ENCODE results near the gene TNK1. TPM values are rescaled to one million over a fixed set of nuclear protein-coding genes. Genes with fewer than 3 reads are reported as not detected.

The TNK1 gene
- total and polyA plus RNA-seq, 10 donors: 4.2 to 16.2 (median 6.6) TPM

DNA sequence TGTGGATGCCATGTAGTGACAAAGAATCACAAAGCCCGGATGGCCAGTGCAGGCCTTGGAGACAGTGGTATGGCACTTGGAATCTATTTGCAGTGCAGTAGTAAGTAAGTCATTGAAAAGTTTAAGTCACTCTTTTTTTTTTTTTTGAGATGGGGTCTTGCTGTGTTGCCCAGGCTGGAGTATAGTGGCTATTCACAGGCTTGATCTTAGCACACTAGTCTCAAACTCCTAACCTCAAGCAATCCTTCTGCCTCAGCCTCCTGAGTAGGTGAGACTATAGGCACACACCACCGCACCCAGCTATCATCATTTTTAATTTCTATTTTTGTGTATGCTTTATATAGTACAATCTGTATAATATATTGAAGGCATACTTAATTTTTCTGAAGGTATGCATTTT, 17.7 kb downstream of the TNK1 start:
- peaks cover 9 to 37% (median 30%) of the 10 kb centered on the region in 6 donors for H3K4me1 ChIP-seq
- 84 to 96% (median 90%) methylated on average over 2 of the region's 2 CpGs for WGBS, 5 donors
- H3K27me3 ChIP-seq (replicated peaks in 1 of 7): no peaks in the 10 kb centered on the region
- TF ChIP-seq, protein P1, sequence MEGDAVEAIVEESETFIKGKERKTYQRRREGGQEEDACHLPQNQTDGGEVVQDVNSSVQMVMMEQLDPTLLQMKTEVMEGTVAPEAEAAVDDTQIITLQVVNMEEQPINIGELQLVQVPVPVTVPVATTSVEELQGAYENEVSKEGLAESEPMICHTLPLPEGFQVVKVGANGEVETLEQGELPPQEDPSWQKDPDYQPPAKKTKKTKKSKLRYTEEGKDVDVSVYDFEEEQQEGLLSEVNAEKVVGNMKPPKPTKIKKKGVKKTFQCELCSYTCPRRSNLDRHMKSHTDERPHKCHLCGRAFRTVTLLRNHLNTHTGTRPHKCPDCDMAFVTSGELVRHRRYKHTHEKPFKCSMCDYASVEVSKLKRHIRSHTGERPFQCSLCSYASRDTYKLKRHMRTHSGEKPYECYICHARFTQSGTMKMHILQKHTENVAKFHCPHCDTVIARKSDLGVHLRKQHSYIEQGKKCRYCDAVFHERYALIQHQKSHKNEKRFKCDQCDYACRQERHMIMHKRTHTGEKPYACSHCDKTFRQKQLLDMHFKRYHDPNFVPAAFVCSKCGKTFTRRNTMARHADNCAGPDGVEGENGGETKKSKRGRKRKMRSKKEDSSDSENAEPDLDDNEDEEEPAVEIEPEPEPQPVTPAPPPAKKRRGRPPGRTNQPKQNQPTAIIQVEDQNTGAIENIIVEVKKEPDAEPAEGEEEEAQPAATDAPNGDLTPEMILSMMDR (IDR thresholded peaks at IDR 0.05 in 8 of 11, conservative IDR thresholded peaks at IDR 0.05 in 3 of 11): no peak
- no peak for TF ChIP-seq POLR2AphosphoS5 (IDR thresholded peaks at IDR 0.05)
- TF ChIP-seq POLR2A (IDR thresholded peaks at IDR 0.05): no peak
- no peak overlapping the region for H3K4me3 ChIP-seq
- H3K36me3 ChIP-seq: no peaks in the 10 kb centered on the region
- DNase-seq: no peak
- intact Hi-C loops (cut with DNase I; ENCODE audit: low total_unique reads): no loop called here
- no peak overlapping the region for H3K27ac ChIP-seq
- H3K9me3 ChIP-seq: no peaks in the 10 kb centered on the region

DNA sequence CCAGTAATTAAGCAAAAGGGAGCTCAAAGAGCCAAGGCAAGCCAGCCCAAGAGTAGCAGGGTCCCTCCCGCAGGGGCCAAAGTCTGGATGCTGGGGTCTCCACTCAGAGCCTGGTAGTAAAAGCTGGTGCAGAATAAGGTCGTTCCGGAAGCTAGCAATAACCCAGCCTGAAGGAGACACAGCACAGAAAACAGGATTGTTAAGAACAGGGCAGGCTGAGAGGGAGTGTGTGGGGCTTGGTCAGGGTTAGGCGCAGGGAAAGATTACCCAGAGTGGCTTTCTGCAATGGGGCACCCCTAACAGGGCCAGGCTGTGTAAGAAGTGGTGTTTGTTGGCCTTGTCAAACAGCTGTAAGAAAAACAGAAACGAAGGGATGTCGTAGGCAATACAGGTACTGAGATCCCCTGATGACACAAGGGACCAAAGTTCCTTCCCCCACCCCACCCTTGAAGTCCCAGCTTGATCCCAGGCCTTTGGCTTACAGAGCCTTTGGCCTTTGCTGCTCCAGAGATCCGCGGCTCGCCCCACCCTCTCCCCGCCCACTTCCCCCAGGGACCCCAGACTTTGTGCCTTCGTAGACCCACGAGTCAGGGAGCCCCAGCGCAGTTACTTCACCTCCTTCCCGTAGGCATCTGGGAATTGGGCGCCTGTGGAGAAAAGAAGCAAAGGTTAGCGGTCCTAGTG, 22.3 kb downstream of the TNK1 start:
- H3K27me3 ChIP-seq (replicated peaks in 1 of 7): peaks cover 0 to 21% (median 7%) of the 10 kb centered on the region in 7 donors
- peak overlapping the region; percentile 46 to 90 (median 66) for H3K4me3 ChIP-seq
- TF ChIP-seq, protein P1 (IDR thresholded peaks at IDR 0.05 in 8 of 11, conservative IDR thresholded peaks at IDR 0.05 in 3 of 11): no peak
- no peak for TF ChIP-seq POLR2A (IDR thresholded peaks at IDR 0.05)
- TF ChIP-seq POLR2AphosphoS5 (IDR thresholded peaks at IDR 0.05): no peak
- peak; percentile 84 for DNase-seq
- peak overlapping the region; percentile 72 to 91 (median 83) for H3K27ac ChIP-seq
- no peaks in the 10 kb centered on the region for H3K36me3 ChIP-seq
- WGBS, 5 donors: 17 to 26% (median 17%) methylated on average over 12 to 16 of the region's 16 CpGs
- intact Hi-C loops (cut with DNase I; ENCODE audit: low total_unique reads): no loop called here
- H3K4me1 ChIP-seq: peaks cover 8 to 42% (median 26%) of the 10 kb centered on the region in 6 donors
- H3K9me3 ChIP-seq: no peaks in the 10 kb centered on the region

DNA sequence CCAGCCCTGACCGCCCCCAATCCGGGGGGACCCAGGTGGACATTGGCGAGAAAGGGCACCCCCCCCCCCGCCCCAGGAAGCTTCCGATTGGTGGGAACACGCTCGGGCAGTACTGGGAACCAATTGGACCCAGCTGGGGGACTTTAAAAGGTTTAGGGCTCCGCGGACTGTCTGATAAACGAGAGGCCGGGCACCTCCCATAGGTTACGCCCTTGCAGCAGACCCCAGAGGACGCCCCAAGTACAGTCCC, 22.8 kb downstream of the TNK1 start:
- intact Hi-C loops (cut with DNase I; ENCODE audit: low total_unique reads): no loop called here

More for the DNA sequence above, 22.8 kb downstream of the TNK1 start:
- Histone ChIP-seq H3K9me3 (no peaks in the 10 kb centered on the region), H3K4me1 (peaks cover 8 to 43% (median 26%) of the 10 kb centered on the region in 6 donors), H3K27me3 (replicated peaks in 1 of 7) (peaks cover 0 to 25% (median 7%) of the 10 kb centered on the region in 7 donors), H3K27ac (peak overlapping the region; percentile 72 to 91 (median 83)), H3K4me3 (peak overlapping the region; percentile 46 to 90 (median 66)), H3K36me3 (no peaks in the 10 kb centered on the region)
- 0 to 1% (median 0%) methylated on average over 7 to 13 of the region's 13 CpGs for WGBS, 5 donors
- no peak for DNase-seq
- no peak for TF ChIP-seq POLR2A (IDR thresholded peaks at IDR 0.05)
- TF ChIP-seq, protein P1 (IDR thresholded peaks at IDR 0.05 in 8 of 11, conservative IDR thresholded peaks at IDR 0.05 in 3 of 11): peak in 1 of 11 experiments; percentile 7
- TF ChIP-seq POLR2AphosphoS5 (IDR thresholded peaks at IDR 0.05): no peak
